ENCODE data around the gene FSTL4. TPM values are rescaled to one million over a fixed set of nuclear protein-coding genes. Genes with fewer than 3 reads are reported as not detected.
A peak's percentile ranks its signal among the peaks of the same experiment; 100 is the strongest.
"Not testable (repeated sequence)": the region's sequence is repeated elsewhere in the genome, so short reads cannot be mapped to it uniquely, and the experiment has no call there.

FSTL4 gene
- total RNA-seq, 4 donors from 2014 or later = 0.27 TPM; not detected in 3

DNA sequence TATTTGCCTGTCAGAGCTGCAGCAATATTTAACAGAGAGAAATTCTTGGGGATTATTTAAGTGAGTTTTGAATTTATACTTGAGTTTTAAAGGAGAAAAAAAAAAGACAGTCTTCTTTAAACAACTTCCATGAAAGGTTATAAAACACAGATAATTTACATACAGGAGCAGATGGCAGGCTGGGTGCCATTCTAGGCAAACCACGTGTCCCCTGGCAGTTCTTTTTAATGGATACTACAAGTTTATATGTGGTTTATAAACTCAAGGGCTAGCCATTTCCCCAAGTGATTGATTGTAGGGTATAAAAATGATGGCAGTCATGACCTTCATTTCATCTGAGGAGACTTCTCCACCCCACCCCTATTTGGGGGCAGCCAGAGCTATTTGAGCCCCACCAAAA lies 166.6 kb downstream of the FSTL4 start:
- intact Hi-C loops (cut with DNase I; ENCODE audit: low total_unique reads) (no loop called here), in situ Hi-C loops (cut with MboI; ENCODE audit: low pct_ligation_motif_present in 1 of 4, low pct_unique_long_range_greater_than_20kb in 1 of 4, low sequenced_read_pairs in 3 of 4) (loop anchor here in 1 of 4 donors (25.0 kb wide), 1 partner anchor 417 kb away; no protein-coding TSS in a partner anchor)
- H3K36me3 ChIP-seq = no peaks in the 10 kb centered on the region
- H3K27ac ChIP-seq = peak overlapping the region in 1 of 4 donors; percentile 28
- no peaks in the 10 kb centered on the region for H3K27me3 ChIP-seq
- 0 to 19% methylated on average over 1 of the region's 1 CpG for WGBS, 2 donors (ENCODE audit: low coverage in 1 of 2)
- no peaks in the 10 kb centered on the region for H3K9me3 ChIP-seq
- DNase-seq = peak; percentile 22
- TF ChIP-seq POLR2AphosphoS5 (IDR thresholded peaks at IDR 0.05) (no peak), POLR2A (IDR thresholded peaks at IDR 0.05) (no peak), EP300 (IDR thresholded peaks at IDR 0.05; ENCODE audit: low read depth) (no peak)
- TF ChIP-seq, protein P1, sequence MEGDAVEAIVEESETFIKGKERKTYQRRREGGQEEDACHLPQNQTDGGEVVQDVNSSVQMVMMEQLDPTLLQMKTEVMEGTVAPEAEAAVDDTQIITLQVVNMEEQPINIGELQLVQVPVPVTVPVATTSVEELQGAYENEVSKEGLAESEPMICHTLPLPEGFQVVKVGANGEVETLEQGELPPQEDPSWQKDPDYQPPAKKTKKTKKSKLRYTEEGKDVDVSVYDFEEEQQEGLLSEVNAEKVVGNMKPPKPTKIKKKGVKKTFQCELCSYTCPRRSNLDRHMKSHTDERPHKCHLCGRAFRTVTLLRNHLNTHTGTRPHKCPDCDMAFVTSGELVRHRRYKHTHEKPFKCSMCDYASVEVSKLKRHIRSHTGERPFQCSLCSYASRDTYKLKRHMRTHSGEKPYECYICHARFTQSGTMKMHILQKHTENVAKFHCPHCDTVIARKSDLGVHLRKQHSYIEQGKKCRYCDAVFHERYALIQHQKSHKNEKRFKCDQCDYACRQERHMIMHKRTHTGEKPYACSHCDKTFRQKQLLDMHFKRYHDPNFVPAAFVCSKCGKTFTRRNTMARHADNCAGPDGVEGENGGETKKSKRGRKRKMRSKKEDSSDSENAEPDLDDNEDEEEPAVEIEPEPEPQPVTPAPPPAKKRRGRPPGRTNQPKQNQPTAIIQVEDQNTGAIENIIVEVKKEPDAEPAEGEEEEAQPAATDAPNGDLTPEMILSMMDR (IDR thresholded peaks at IDR 0.05) = no peak
- no peak overlapping the region for H3K4me3 ChIP-seq
- H3K4me1 ChIP-seq = peaks cover 0 to 6% (median 0%) of the 10 kb centered on the region in 4 donors

DNA sequence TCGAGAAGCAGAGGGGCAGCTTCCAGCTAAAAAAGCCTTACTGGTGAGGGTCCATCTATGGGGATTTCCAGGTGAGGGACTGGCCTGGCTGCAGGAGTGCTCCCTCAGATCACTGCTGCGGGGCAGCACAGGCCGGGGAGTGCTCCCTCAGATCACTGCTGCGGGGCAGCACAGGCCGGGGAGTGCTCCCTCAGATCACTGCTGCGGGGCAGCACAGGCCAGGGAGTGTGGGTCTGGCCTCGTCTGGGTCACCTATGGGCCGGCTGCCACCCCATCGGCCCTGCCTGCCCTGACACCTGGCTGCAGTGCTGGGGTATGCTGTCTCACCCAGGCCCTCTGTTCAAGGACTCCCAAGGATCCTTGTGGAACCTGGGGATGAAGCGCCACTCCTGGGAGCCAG lies 167.1 kb downstream of the FSTL4 start:
- H3K4me1 ChIP-seq; intact Hi-C loops (cut with DNase I; ENCODE audit: low total_unique reads): not testable (repeated sequence)
- whole genome bisulfite sequencing, 2 donors (ENCODE audit: low coverage in 1 of 2) = 82% methylated on average over 10 of the region's 10 CpGs; no CpG with 5 or more reads in 1 of the 2 donors

DNA sequence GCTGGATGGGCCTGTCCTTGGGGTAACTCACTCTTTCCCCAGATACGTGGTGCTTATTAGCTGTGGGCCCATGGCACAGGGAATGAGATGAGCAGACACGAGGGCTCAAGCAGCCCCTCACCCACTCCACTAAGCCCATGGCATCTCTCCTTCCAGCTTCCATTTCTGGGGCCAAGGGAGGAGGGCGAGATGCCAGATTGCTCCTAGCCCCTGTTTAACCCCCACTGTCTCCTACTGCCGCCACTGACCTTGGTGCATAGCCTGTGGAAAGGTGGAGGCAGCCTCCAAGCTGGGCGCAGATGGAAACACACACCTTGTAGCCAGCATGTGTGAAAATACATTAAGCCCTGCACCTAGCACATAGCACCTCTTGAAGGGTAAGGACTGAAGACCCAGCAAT lies 167.6 kb downstream of the FSTL4 start:
- no peak for TF ChIP-seq POLR2A (IDR thresholded peaks at IDR 0.05)
- TF ChIP-seq POLR2AphosphoS5 (IDR thresholded peaks at IDR 0.05) = no peak
- TF ChIP-seq, protein P1 (IDR thresholded peaks at IDR 0.05) = no peak
- TF ChIP-seq EP300 (IDR thresholded peaks at IDR 0.05; ENCODE audit: low read depth) = no peak
- H3K36me3 ChIP-seq = no peaks in the 10 kb centered on the region
- no peak for DNase-seq
- H3K27me3 ChIP-seq = no peaks in the 10 kb centered on the region
- in situ Hi-C loops (cut with MboI; ENCODE audit: low pct_ligation_motif_present in 1 of 4, low pct_unique_long_range_greater_than_20kb in 1 of 4, low sequenced_read_pairs in 3 of 4) = loop anchor here in 1 of 4 donors (25.0 kb wide), 1 partner anchor 418 kb away; no protein-coding TSS in a partner anchor
- H3K9me3 ChIP-seq = no peaks in the 10 kb centered on the region
- H3K4me1 ChIP-seq = peaks cover 0 to 9% (median 0%) of the 10 kb centered on the region in 4 donors
- no peak overlapping the region for H3K4me3 ChIP-seq
- intact Hi-C loops (cut with DNase I; ENCODE audit: low total_unique reads) = no loop called here
- WGBS, 2 donors (ENCODE audit: low coverage in 1 of 2) = 80 to 81% methylated on average over 1 to 5 of the region's 5 CpGs
- H3K27ac ChIP-seq = peak overlapping the region in 1 of 4 donors; percentile 28

More for the DNA sequence above, 167.1 kb downstream of the FSTL4 start:
- not testable (repeated sequence) for H3K4me3 ChIP-seq, H3K27me3 ChIP-seq, H3K9me3 ChIP-seq, DNase-seq, H3K36me3 ChIP-seq
- in situ Hi-C loops (cut with MboI; ENCODE audit: low pct_ligation_motif_present in 1 of 4, low pct_unique_long_range_greater_than_20kb in 1 of 4, low sequenced_read_pairs in 3 of 4) = loop anchor here in 1 of 4 donors (25.0 kb wide), 1 partner anchor 417 kb away; no protein-coding TSS in a partner anchor
- peak overlapping the region in 1 of 4 donors; percentile 28 for H3K27ac ChIP-seq

DNA sequence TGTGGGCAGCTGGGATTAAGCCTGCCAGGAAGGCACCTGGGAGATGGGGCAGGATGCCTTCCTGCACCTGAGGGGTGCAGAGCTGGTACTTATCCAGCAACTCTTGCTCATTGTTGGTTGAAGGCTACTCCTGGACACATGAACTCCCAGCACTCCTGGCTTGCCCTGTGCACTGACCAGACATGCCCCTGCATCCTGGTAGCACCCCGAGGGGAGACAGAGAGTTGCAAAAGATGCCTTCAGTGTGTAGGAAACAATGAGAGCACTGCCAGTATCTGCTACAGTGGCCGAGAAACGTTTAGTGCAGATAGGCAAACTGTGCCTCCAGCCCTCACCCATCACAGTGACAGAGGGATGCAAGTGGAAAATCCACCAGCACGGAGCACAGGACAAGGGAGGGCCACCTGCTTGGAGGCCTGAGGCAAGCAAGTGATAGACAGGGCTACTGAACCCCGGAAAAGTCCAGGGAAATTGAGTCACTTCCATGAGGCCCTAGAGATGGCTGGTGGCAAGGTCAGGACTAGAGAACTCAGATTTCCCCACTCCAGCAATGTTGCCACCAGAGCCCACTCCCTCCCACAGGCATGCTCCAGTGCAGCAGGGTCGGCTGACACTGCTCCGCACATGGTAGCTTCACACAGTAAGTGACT lies 171.1 kb downstream of the FSTL4 start:
- Histone ChIP-seq H3K9me3 (no peaks in the 10 kb centered on the region), H3K4me1 (peaks cover 0 to 9% (median 0%) of the 10 kb centered on the region in 4 donors), H3K27me3 (no peaks in the 10 kb centered on the region), H3K4me3 (no peak overlapping the region), H3K36me3 (no peaks in the 10 kb centered on the region), H3K27ac (no peak overlapping the region)
- intact Hi-C loops (cut with DNase I; ENCODE audit: low total_unique reads) = no loop called here
- in situ Hi-C loops (cut with MboI; ENCODE audit: low pct_ligation_motif_present in 1 of 4, low pct_unique_long_range_greater_than_20kb in 1 of 4, low sequenced_read_pairs in 3 of 4) = loop anchor here in 1 of 4 donors (25.0 kb wide), 1 partner anchor 421 kb away; no protein-coding TSS in a partner anchor
- WGBS, 2 donors (ENCODE audit: low coverage in 1 of 2) = 88% methylated on average over 7 of the region's 7 CpGs; no CpG with 5 or more reads in 1 of the 2 donors
- DNase-seq = no peak
- TF ChIP-seq POLR2AphosphoS5 (IDR thresholded peaks at IDR 0.05) = no peak

DNA sequence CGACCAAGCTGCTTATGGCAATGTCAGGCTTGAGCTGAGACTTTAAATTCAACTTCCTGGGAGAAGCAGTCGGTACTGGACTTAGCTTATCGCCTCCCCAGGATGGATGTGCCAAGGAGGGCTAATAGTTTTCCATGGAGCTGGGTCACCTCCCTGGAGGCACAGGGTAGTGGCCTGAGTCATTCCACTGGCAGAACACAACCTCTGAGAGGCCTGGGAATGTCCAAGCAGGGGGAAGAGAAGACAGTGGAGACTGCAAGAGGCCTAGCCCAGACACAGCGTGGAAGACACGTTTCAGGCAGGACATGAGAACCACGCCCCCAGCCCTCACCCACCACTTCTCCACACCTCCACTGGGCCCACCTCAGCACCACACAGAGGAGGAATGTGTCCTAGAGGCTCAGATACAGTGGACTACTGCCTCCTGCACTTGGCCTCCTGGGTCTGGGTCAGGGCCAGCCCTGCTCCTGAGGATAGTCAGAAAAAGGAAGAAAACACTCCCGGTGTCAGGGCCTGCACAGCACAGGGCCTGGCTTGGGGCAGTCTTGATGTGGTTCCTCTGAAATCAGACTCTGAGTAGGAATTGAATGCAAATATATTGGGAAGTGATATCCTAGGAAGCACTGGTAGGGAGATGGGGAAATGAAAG lies 171.8 kb downstream of the FSTL4 start:
- H3K9me3 ChIP-seq = no peaks in the 10 kb centered on the region
- no peaks in the 10 kb centered on the region for H3K36me3 ChIP-seq
- no peak overlapping the region for H3K4me3 ChIP-seq
- H3K27ac ChIP-seq = no peak overlapping the region
- TF ChIP-seq POLR2AphosphoS5 (IDR thresholded peaks at IDR 0.05) (no peak), POLR2A (IDR thresholded peaks at IDR 0.05) (no peak), EP300 (IDR thresholded peaks at IDR 0.05; ENCODE audit: low read depth) (no peak)
- TF ChIP-seq, protein P1 (IDR thresholded peaks at IDR 0.05) = no peak
- 70 to 86% methylated on average over 1 to 7 of the region's 7 CpGs for WGBS, 2 donors (ENCODE audit: low coverage in 1 of 2)
- peaks cover 0 to 5% (median 0%) of the 10 kb centered on the region in 4 donors for H3K4me1 ChIP-seq
- no peak for DNase-seq
- H3K27me3 ChIP-seq = no peaks in the 10 kb centered on the region
- intact Hi-C loops (cut with DNase I; ENCODE audit: low total_unique reads) = no loop called here
- in situ Hi-C loops (cut with MboI; ENCODE audit: low pct_ligation_motif_present in 1 of 4, low pct_unique_long_range_greater_than_20kb in 1 of 4, low sequenced_read_pairs in 3 of 4) = loop anchor here in 1 of 4 donors (25.0 kb wide), 1 partner anchor 422 kb away; no protein-coding TSS in a partner anchor

Measured in transverse colon (tissue), 4 donors.